ENCODE measurements around the gene METRN.

METRN gene

GRCh38 chr16:695355-696089 is 19.4 kb upstream of the METRN start:
- no peak overlapping the region for H3K4me2 ChIP-seq (ENCODE audit: low read depth, low read length, poor library complexity, severe bottlenecking)
- H3K9ac ChIP-seq (ENCODE audit: low read depth, low read length, poor library complexity, severe bottlenecking), result no peak overlapping the region
- H3F3A ChIP-seq (ENCODE audit: low read depth), result no peaks in the 10 kb centered on the region
- H3K4me3 ChIP-seq (ENCODE audit: low read length, poor library complexity, severe bottlenecking), result no peak overlapping the region
- no peaks in the 10 kb centered on the region for H4K20me1 ChIP-seq (ENCODE audit: insufficient read depth, low read length, poor library complexity, severe bottlenecking)
- TF ChIP-seq EZH2phosphoT487 (IDR thresholded peaks at IDR 0.05; ENCODE audit: borderline replicate concordance) (no peak), CTCF (conservative IDR thresholded peaks at IDR 0.05; ENCODE audit: low read length) (no peak)
- H2AFZ ChIP-seq (ENCODE audit: low read length), result no peak overlapping the region
- H3K9me3 ChIP-seq (ENCODE audit: insufficient read depth, low read depth, low read length), result no peaks in the 10 kb centered on the region
- H3K79me2 ChIP-seq (ENCODE audit: insufficient read depth, low read length), result no peaks in the 10 kb centered on the region
- no peaks in the 10 kb centered on the region for H3K4me1 ChIP-seq (ENCODE audit: insufficient read depth, low read length, poor library complexity, severe bottlenecking)
- H3K36me3 ChIP-seq (ENCODE audit: insufficient read depth, low read length), result no peaks in the 10 kb centered on the region
- no peaks in the 10 kb centered on the region for H3K27me3 ChIP-seq (ENCODE audit: insufficient read depth, low read length, poor library complexity, severe bottlenecking)
- H3K9me2 ChIP-seq (replicated peaks; ENCODE audit: low read depth, low read length), result no peaks in the 10 kb centered on the region

GRCh38 chr16:698911-699671 is 15.8 kb upstream of the METRN start:
- no peak overlapping the region for H2AFZ ChIP-seq (ENCODE audit: low read length)
- no peaks in the 10 kb centered on the region for H3K4me1 ChIP-seq (ENCODE audit: insufficient read depth, low read length, poor library complexity, severe bottlenecking)
- no peaks in the 10 kb centered on the region for H3K27me3 ChIP-seq (ENCODE audit: insufficient read depth, low read length, poor library complexity, severe bottlenecking)
- no peaks in the 10 kb centered on the region for H3K9me3 ChIP-seq (ENCODE audit: insufficient read depth, low read depth, low read length)
- H3K36me3 ChIP-seq (ENCODE audit: insufficient read depth, low read length), result no peaks in the 10 kb centered on the region
- no peak overlapping the region for H3K9ac ChIP-seq (ENCODE audit: low read depth, low read length, poor library complexity, severe bottlenecking)
- no peak for TF ChIP-seq CTCF (conservative IDR thresholded peaks at IDR 0.05; ENCODE audit: low read length)
- no peak for TF ChIP-seq EZH2phosphoT487 (IDR thresholded peaks at IDR 0.05; ENCODE audit: borderline replicate concordance)
- H3K9me2 ChIP-seq (replicated peaks; ENCODE audit: low read depth, low read length), result no peaks in the 10 kb centered on the region
- no peaks in the 10 kb centered on the region for H3F3A ChIP-seq (ENCODE audit: low read depth)
- no peak overlapping the region for H3K4me3 ChIP-seq (ENCODE audit: low read length, poor library complexity, severe bottlenecking)
- H3K4me2 ChIP-seq (ENCODE audit: low read depth, low read length, poor library complexity, severe bottlenecking), result no peak overlapping the region
- H3K79me2 ChIP-seq (ENCODE audit: insufficient read depth, low read length), result no peaks in the 10 kb centered on the region
- H4K20me1 ChIP-seq (ENCODE audit: insufficient read depth, low read length, poor library complexity, severe bottlenecking), result no peaks in the 10 kb centered on the region

- Histone ChIP-seq H3K27me3 (ENCODE audit: insufficient read depth, low read length, poor library complexity, severe bottlenecking) (no peaks in the 10 kb centered on the region), H3K79me2 (ENCODE audit: insufficient read depth, low read length) (no peaks in the 10 kb centered on the region), H3K4me2 (ENCODE audit: low read depth, low read length, poor library complexity, severe bottlenecking) (no peak overlapping the region), H3K9ac (ENCODE audit: low read depth, low read length, poor library complexity, severe bottlenecking) (no peak overlapping the region), H3K36me3 (ENCODE audit: insufficient read depth, low read length) (no peaks in the 10 kb centered on the region), H3K9me3 (ENCODE audit: insufficient read depth, low read depth, low read length) (no peaks in the 10 kb centered on the region), H3K4me3 (ENCODE audit: low read length, poor library complexity, severe bottlenecking) (no peak overlapping the region), H3K4me1 (ENCODE audit: insufficient read depth, low read length, poor library complexity, severe bottlenecking) (no peaks in the 10 kb centered on the region), H3K9me2 (replicated peaks; ENCODE audit: low read depth, low read length) (no peaks in the 10 kb centered on the region), H3F3A (ENCODE audit: low read depth) (no peaks in the 10 kb centered on the region), H2AFZ (ENCODE audit: low read length) (no peak overlapping the region), H4K20me1 (ENCODE audit: insufficient read depth, low read length, poor library complexity, severe bottlenecking) (no peaks in the 10 kb centered on the region)
- TF ChIP-seq EZH2phosphoT487 (IDR thresholded peaks at IDR 0.05; ENCODE audit: borderline replicate concordance) (no peak), CTCF (conservative IDR thresholded peaks at IDR 0.05; ENCODE audit: low read length) (no peak)
These were observed 14.0 kb upstream of the METRN start for GRCh38 chr16:700684-701584.

Measured in Loucy (cell line).